Thyroid gland (tissue), 4 donors: ENCODE measurements around the gene FGF10. TPM values are rescaled to one million over a fixed set of nuclear protein-coding genes. Genes with fewer than 3 reads are reported as not detected.

ENCODE experiments used
- DNase-seq, 2 donors: peaks; one replicate each; pipeline ENCODE4 v3.0.0-alpha.2; 2019
- H3K27ac ChIP-seq, 3 donors: fragments of 200-600 bp; sonication (generic); 1 replicate in 2 of 3; 2 replicates in 1 of 3; pipeline ENCODE4 v1.5.1; 2016 to 2019; ENCODE audit warnings: mild to moderate bottlenecking in 1 of 3, moderate library complexity in 1 of 3
- H3K27me3 ChIP-seq: fragments of 200-600 bp; sonication (generic); one replicate; pipeline ENCODE4 v1.5.1; 2019
- H3K36me3 ChIP-seq, 2 donors: fragments of 200-600 bp; sonication (generic); one replicate each; pipeline ENCODE4 v1.5.1; 2016 to 2019
- H3K4me1 ChIP-seq, 2 donors: fragments of 200-600 bp; sonication (generic); one replicate each; pipeline ENCODE4 v1.5.1; 2017 to 2019
- H3K4me3 ChIP-seq, 3 donors: fragments of 200-600 bp; sonication (generic); replicated peaks in 1 of 3; 1 replicate in 2 of 3; 2 replicates in 1 of 3; pipeline ENCODE4 v1.5.1; 2016; ENCODE audit warnings: mild to moderate bottlenecking in 1 of 3
- H3K9me3 ChIP-seq: fragments of 200-600 bp; sonication (generic); one replicate; pipeline ENCODE4 v1.5.1; 2017
- POLR2A ChIP-seq, 2 donors: fragments of 450-650 bp; IDR thresholded peaks; one replicate each; pipeline ENCODE4 v1.6.1; 2017; ENCODE audit warnings: antibody characterized with exemption in 2 of 2, mild to moderate bottlenecking in 2 of 2, moderate library complexity in 1 of 2
- WGBS, 2 donors: methylation state at CpG; one replicate each; pipeline ENCODE4 v1.1.5; 2017; 5-methylcytosine and 5-hydroxymethylcytosine counted together
- intact Hi-C: fragments of 100-400 bp; cut with DNase I; formaldehyde crosslinking; loops from one replicate; pipeline ENCODE4 v1.15.1; 2023
- total RNA-seq, 4 donors: library from RNA; depleted of rRNA; stranded (reverse); fragments of >200 nt; gene quantifications; one replicate each; pipeline ENCODE4 v1.2.3, GENCODE V29; 2016
- TF ChIP-seq, protein P1 (sequence below), 6 experiments: fragments of 200-600 bp in 3 of 6; fragments of 450-650 bp in 3 of 6; sonication (generic) in 3 of 6; IDR thresholded peaks; one replicate each; pipeline ENCODE4 v1.5.1; 2016 to 2019; ENCODE audit warnings: antibody characterized with exemption in 6 of 6, mild to moderate bottlenecking in 2 of 6, inconsistent platforms in 1 of 6, moderate library complexity in 1 of 6

The FGF10 gene
- total RNA-seq, 4 donors from 2014 or later: 8.4 to 35.6 (median 22.1) TPM

GRCh38 chr5:44321144-44321725 lies 68.0 kb downstream of the FGF10 start:
- intact Hi-C loops: no loop called here

GRCh38 chr5:44320188-44320587 lies 69.0 kb downstream of the FGF10 start:
- H3K9me3 ChIP-seq: no peaks in the 10 kb centered on the region
- intact Hi-C loops: no loop called here
- no peak for DNase-seq

More at GRCh38 chr5:44321144-44321725, 68.0 kb downstream of the FGF10 start:
- 82 to 86% methylated on average over 3 of the region's 3 CpGs for WGBS, 2 donors
- Histone ChIP-seq H3K27me3 (no peaks in the 10 kb centered on the region), H3K4me1 (no peaks in the 10 kb centered on the region), H3K27ac (no peak overlapping the region), H3K9me3 (no peaks in the 10 kb centered on the region), H3K36me3 (no peaks in the 10 kb centered on the region), H3K4me3 (no peak overlapping the region)
- no peak for TF ChIP-seq POLR2A (IDR thresholded peaks at IDR 0.05)
- TF ChIP-seq, protein P1, sequence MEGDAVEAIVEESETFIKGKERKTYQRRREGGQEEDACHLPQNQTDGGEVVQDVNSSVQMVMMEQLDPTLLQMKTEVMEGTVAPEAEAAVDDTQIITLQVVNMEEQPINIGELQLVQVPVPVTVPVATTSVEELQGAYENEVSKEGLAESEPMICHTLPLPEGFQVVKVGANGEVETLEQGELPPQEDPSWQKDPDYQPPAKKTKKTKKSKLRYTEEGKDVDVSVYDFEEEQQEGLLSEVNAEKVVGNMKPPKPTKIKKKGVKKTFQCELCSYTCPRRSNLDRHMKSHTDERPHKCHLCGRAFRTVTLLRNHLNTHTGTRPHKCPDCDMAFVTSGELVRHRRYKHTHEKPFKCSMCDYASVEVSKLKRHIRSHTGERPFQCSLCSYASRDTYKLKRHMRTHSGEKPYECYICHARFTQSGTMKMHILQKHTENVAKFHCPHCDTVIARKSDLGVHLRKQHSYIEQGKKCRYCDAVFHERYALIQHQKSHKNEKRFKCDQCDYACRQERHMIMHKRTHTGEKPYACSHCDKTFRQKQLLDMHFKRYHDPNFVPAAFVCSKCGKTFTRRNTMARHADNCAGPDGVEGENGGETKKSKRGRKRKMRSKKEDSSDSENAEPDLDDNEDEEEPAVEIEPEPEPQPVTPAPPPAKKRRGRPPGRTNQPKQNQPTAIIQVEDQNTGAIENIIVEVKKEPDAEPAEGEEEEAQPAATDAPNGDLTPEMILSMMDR (IDR thresholded peaks at IDR 0.05): no peak
- no peak for DNase-seq

GRCh38 chr5:44318883-44319282 lies 70.3 kb downstream of the FGF10 start:
- no peak overlapping the region for H3K4me3 ChIP-seq
- H3K36me3 ChIP-seq: no peaks in the 10 kb centered on the region
- H3K27me3 ChIP-seq: no peaks in the 10 kb centered on the region
- no peaks in the 10 kb centered on the region for H3K4me1 ChIP-seq
- DNase-seq: no peak
- no peaks in the 10 kb centered on the region for H3K9me3 ChIP-seq
- H3K27ac ChIP-seq: no peak overlapping the region
- WGBS, 2 donors: 88 to 91% methylated on average over 2 of the region's 2 CpGs
- TF ChIP-seq, protein P1 (IDR thresholded peaks at IDR 0.05): no peak
- TF ChIP-seq POLR2A (IDR thresholded peaks at IDR 0.05): no peak
- intact Hi-C loops: no loop called here

More at GRCh38 chr5:44320188-44320587, 69.0 kb downstream of the FGF10 start:
- WGBS, 2 donors: 79 to 83% methylated on average over 1 of the region's 1 CpG
- H3K27me3 ChIP-seq: no peaks in the 10 kb centered on the region
- no peaks in the 10 kb centered on the region for H3K36me3 ChIP-seq
- no peaks in the 10 kb centered on the region for H3K4me1 ChIP-seq
- H3K4me3 ChIP-seq: no peak overlapping the region
- H3K27ac ChIP-seq: no peak overlapping the region
- TF ChIP-seq POLR2A (IDR thresholded peaks at IDR 0.05): no peak
- TF ChIP-seq, protein P1 (IDR thresholded peaks at IDR 0.05): no peak

GRCh38 chr5:44312374-44312773 lies 76.8 kb downstream of the FGF10 start:
- DNase-seq: no peak
- Histone ChIP-seq H3K4me1 (no peaks in the 10 kb centered on the region), H3K27me3 (no peaks in the 10 kb centered on the region), H3K27ac (no peak overlapping the region), H3K36me3 (no peaks in the 10 kb centered on the region), H3K4me3 (no peak overlapping the region), H3K9me3 (no peaks in the 10 kb centered on the region)
- TF ChIP-seq POLR2A (IDR thresholded peaks at IDR 0.05): no peak
- TF ChIP-seq, protein P1 (IDR thresholded peaks at IDR 0.05): no peak
- WGBS, 2 donors: 60 to 83% methylated on average over 1 of the region's 1 CpG
- intact Hi-C loops: no loop called here

DNA sequence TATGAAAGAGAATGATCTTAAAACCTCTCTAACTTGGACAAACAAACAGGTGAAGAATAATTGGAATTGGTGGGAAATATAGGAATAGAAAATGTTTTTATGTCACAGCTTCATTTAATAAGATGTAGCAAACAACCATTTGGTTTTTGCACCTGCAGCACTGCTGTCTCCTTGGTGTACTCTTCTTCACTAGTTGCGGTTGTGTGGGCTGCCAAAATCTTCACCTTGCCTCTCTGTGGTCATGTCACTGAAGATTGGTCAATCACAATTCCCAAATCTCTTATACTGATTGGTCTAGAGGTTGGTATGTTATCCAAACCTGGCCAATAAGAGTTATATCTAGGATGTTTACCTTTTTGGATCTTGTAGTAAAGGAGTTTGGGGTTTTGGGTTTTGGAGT lies 88.7 kb downstream of the FGF10 start:
- DNase-seq: no peak
- TF ChIP-seq POLR2A (IDR thresholded peaks at IDR 0.05): no peak
- TF ChIP-seq, protein P1 (IDR thresholded peaks at IDR 0.05): no peak

More for the DNA sequence above, 88.7 kb downstream of the FGF10 start:
- 91 to 94% methylated on average over 1 of the region's 1 CpG for WGBS, 2 donors
- no peak overlapping the region for H3K4me3 ChIP-seq
- H3K36me3 ChIP-seq: no peaks in the 10 kb centered on the region
- no peaks in the 10 kb centered on the region for H3K27me3 ChIP-seq
- H3K4me1 ChIP-seq: no peaks in the 10 kb centered on the region
- H3K9me3 ChIP-seq: no peaks in the 10 kb centered on the region
- H3K27ac ChIP-seq: no peak overlapping the region
- intact Hi-C loops: no loop called here
